Activated T-cell treated with anti-CD3 and anti-CD28 coated beads for 1 hour (primary cell): ENCODE data around the gene HBB.

ENCODE experiments used
- DNase-seq: peaks from one replicate; pipeline ENCODE4 v3.0.0-alpha.2; 2020; ENCODE audit warnings: low read depth

HBB gene

GRCh38 chr11:5247472-5248192 is 20.8 kb upstream of the HBB start:
- no peak for DNase-seq

GRCh38 chr11:5246772-5247471 is 20.1 kb upstream of the HBB start:
- no peak for DNase-seq

GRCh38 chr11:5245155-5245554 is 18.3 kb upstream of the HBB start:
- DNase-seq: no peak

GRCh38 chr11:5243816-5244180 is 16.9 kb upstream of the HBB start:
- DNase-seq: no peak

GRCh38 chr11:5242933-5243815 is 16.3 kb upstream of the HBB start:
- no peak for DNase-seq

- DNase-seq: no peak
Measured at GRCh38 chr11:5242208-5242607, 15.3 kb upstream of the HBB start.

- no peak for DNase-seq
Measured at GRCh38 chr11:5241458-5241857, 14.6 kb upstream of the HBB start.

GRCh38 chr11:5240458-5240857 is 13.6 kb upstream of the HBB start:
- DNase-seq: no peak

GRCh38 chr11:5240056-5240455 is 13.2 kb upstream of the HBB start:
- DNase-seq: no peak

- DNase-seq: no peak
Measured at GRCh38 chr11:5239046-5239445, 12.2 kb upstream of the HBB start.

- DNase-seq: no peak
Measured at GRCh38 chr11:5238486-5238885, 11.6 kb upstream of the HBB start.

- no peak for DNase-seq
Measured at GRCh38 chr11:5237420-5237819, 10.5 kb upstream of the HBB start.

GRCh38 chr11:5235364-5236095 is 8.7 kb upstream of the HBB start:
- DNase-seq: no peak

GRCh38 chr11:5234381-5234834 is 7.5 kb upstream of the HBB start, which contains the start of gene HBD:
TSS of gene HBD (minus strand) at chr11:5234483. CDS start at chr11:5234433, 50 bp downstream.
- no peak for DNase-seq

- DNase-seq: no peak
Measured at GRCh38 chr11:5233307-5233706, 6.4 kb upstream of the HBB start.

GRCh38 chr11:5232821-5233220 is 6.0 kb upstream of the HBB start:
- DNase-seq: no peak

GRCh38 chr11:5232176-5232575 is 5.3 kb upstream of the HBB start:
- DNase-seq: no peak

GRCh38 chr11:5231111-5231510 is 4.2 kb upstream of the HBB start:
- no peak for DNase-seq

- no peak for DNase-seq
Measured at GRCh38 chr11:5230266-5230665, 3.4 kb upstream of the HBB start.

GRCh38 chr11:5229796-5230195 is 2.9 kb upstream of the HBB start:
- DNase-seq: no peak

- no peak for DNase-seq
Measured at GRCh38 chr11:5229356-5229755, 2.5 kb upstream of the HBB start.

- no peak for DNase-seq
Measured at GRCh38 chr11:5228124-5228523, 1.3 kb upstream of the HBB start.
